Measurements from ENCODE around the gene ZNF74. TPM values are rescaled to one million over a fixed set of nuclear protein-coding genes. Genes with fewer than 3 reads are reported as not detected.
"Not testable (repeated sequence)": the region's sequence is repeated elsewhere in the genome, so short reads cannot be mapped to it uniquely, and the experiment has no call there.

ZNF74 gene
- total RNA-seq, 2 donors from 2014 or later = 6.4 to 10.0 TPM

GRCh38 chr22:20388200-20388599, 5.8 kb upstream of the ZNF74 start:
- no peak overlapping the region for H3K4me3 Mint-ChIP-seq
- ATAC-seq (replicated peaks) = no peak
- no peak overlapping the region for H3K27ac Mint-ChIP-seq
- no peaks in the 10 kb centered on the region for H3K36me3 Mint-ChIP-seq (ENCODE audit: low read depth)
- no peaks in the 10 kb centered on the region for H3K4me1 Mint-ChIP-seq
- no peaks in the 10 kb centered on the region for H3K9me3 Mint-ChIP-seq
- no peaks in the 10 kb centered on the region for H3K27me3 Mint-ChIP-seq

GRCh38 chr22:20389288-20389687, 4.7 kb upstream of the ZNF74 start:
- no peak for ATAC-seq (replicated peaks)
- Mint-ChIP-seq H3K4me1 (no peaks in the 10 kb centered on the region), H3K9me3 (no peaks in the 10 kb centered on the region), H3K36me3 (ENCODE audit: low read depth) (no peaks in the 10 kb centered on the region), H3K27ac (no peak overlapping the region), H3K27me3 (no peaks in the 10 kb centered on the region), H3K4me3 (no peak overlapping the region)

GRCh38 chr22:20390394-20390907, 3.5 kb upstream of the ZNF74 start:
- no peak for ATAC-seq (replicated peaks)
- no peak overlapping the region for H3K27ac Mint-ChIP-seq
- peaks cover 6% of the 10 kb centered on the region for H3K4me1 Mint-ChIP-seq
- no peaks in the 10 kb centered on the region for H3K27me3 Mint-ChIP-seq
- H3K9me3 Mint-ChIP-seq = no peaks in the 10 kb centered on the region
- H3K4me3 Mint-ChIP-seq = no peak overlapping the region
- no peaks in the 10 kb centered on the region for H3K36me3 Mint-ChIP-seq (ENCODE audit: low read depth)

- Mint-ChIP-seq H3K27me3 (no peaks in the 10 kb centered on the region), H3K4me1 (peaks cover 6% of the 10 kb centered on the region), H3K4me3 (no peak overlapping the region), H3K36me3 (ENCODE audit: low read depth) (no peaks in the 10 kb centered on the region), H3K27ac (no peak overlapping the region), H3K9me3 (no peaks in the 10 kb centered on the region)
- ATAC-seq (replicated peaks) = no peak
These were observed 2.7 kb upstream of the ZNF74 start for GRCh38 chr22:20391222-20391621.

- H3K9me3 Mint-ChIP-seq; H3K27ac Mint-ChIP-seq; H3K4me1 Mint-ChIP-seq; H3K36me3 Mint-ChIP-seq (ENCODE audit: low read depth); H3K27me3 Mint-ChIP-seq; ATAC-seq (replicated peaks); H3K4me3 Mint-ChIP-seq: not testable (repeated sequence)
These were observed 1.5 kb upstream of the ZNF74 start for GRCh38 chr22:20392365-20392881.

- peak overlapping the region; percentile 89 for H3K27ac Mint-ChIP-seq
- no peaks in the 10 kb centered on the region for H3K9me3 Mint-ChIP-seq
- H3K4me3 Mint-ChIP-seq = peak overlapping the region; percentile 86
- H3K36me3 Mint-ChIP-seq (ENCODE audit: low read depth) = no peaks in the 10 kb centered on the region
- no peaks in the 10 kb centered on the region for H3K27me3 Mint-ChIP-seq
- ATAC-seq (replicated peaks) = no peak
- H3K4me1 Mint-ChIP-seq = peaks cover 6% of the 10 kb centered on the region
These were observed 807 bp upstream of the ZNF74 start for GRCh38 chr22:20392983-20393704.

GRCh38 chr22:20395181-20395906, 1.4 kb downstream of the ZNF74 start:
- peak overlapping the region; percentile 86 for H3K4me3 Mint-ChIP-seq
- H3K27me3 Mint-ChIP-seq = no peaks in the 10 kb centered on the region
- H3K4me1 Mint-ChIP-seq = peaks cover 6% of the 10 kb centered on the region
- no peaks in the 10 kb centered on the region for H3K9me3 Mint-ChIP-seq
- ATAC-seq (replicated peaks) = no peak
- peak overlapping the region; percentile 89 for H3K27ac Mint-ChIP-seq
- H3K36me3 Mint-ChIP-seq (ENCODE audit: low read depth) = no peaks in the 10 kb centered on the region

GRCh38 chr22:20395907-20396287, 1.9 kb downstream of the ZNF74 start:
- H3K27ac Mint-ChIP-seq = no peak overlapping the region
- no peaks in the 10 kb centered on the region for H3K27me3 Mint-ChIP-seq
- no peaks in the 10 kb centered on the region for H3K36me3 Mint-ChIP-seq (ENCODE audit: low read depth)
- peak overlapping the region; percentile 86 for H3K4me3 Mint-ChIP-seq
- H3K4me1 Mint-ChIP-seq = peaks cover 6% of the 10 kb centered on the region
- no peak for ATAC-seq (replicated peaks)
- no peaks in the 10 kb centered on the region for H3K9me3 Mint-ChIP-seq

- Mint-ChIP-seq H3K4me3 (no peak overlapping the region), H3K36me3 (ENCODE audit: low read depth) (no peaks in the 10 kb centered on the region), H3K9me3 (no peaks in the 10 kb centered on the region), H3K27me3 (no peaks in the 10 kb centered on the region), H3K27ac (no peak overlapping the region), H3K4me1 (peaks cover 6% of the 10 kb centered on the region)
- ATAC-seq (replicated peaks) = no peak
These were observed 2.7 kb downstream of the ZNF74 start for GRCh38 chr22:20396639-20397038.

- H3K27ac Mint-ChIP-seq = no peak overlapping the region
- no peaks in the 10 kb centered on the region for H3K27me3 Mint-ChIP-seq
- H3K9me3 Mint-ChIP-seq = no peaks in the 10 kb centered on the region
- no peak overlapping the region for H3K4me3 Mint-ChIP-seq
- peaks cover 6% of the 10 kb centered on the region for H3K4me1 Mint-ChIP-seq
- ATAC-seq (replicated peaks) = no peak
- H3K36me3 Mint-ChIP-seq (ENCODE audit: low read depth) = no peaks in the 10 kb centered on the region
These were observed 3.5 kb downstream of the ZNF74 start for GRCh38 chr22:20397498-20397897.

- Mint-ChIP-seq H3K36me3 (ENCODE audit: low read depth) (peaks cover 6% of the 10 kb centered on the region), H3K27me3 (no peaks in the 10 kb centered on the region), H3K27ac (no peak overlapping the region), H3K4me1 (peaks cover 11% of the 10 kb centered on the region), H3K9me3 (no peaks in the 10 kb centered on the region), H3K4me3 (no peak overlapping the region)
- no peak for ATAC-seq (replicated peaks)
These were observed 4.5 kb downstream of the ZNF74 start for GRCh38 chr22:20398420-20398819.

GRCh38 chr22:20399866-20400605, 6.1 kb downstream of the ZNF74 start:
- no peak for ATAC-seq (replicated peaks)
- Mint-ChIP-seq H3K4me3 (no peak overlapping the region), H3K27ac (peak overlapping the region; percentile 69), H3K4me1 (peaks cover 9% of the 10 kb centered on the region), H3K36me3 (ENCODE audit: low read depth) (peaks cover 9% of the 10 kb centered on the region), H3K27me3 (no peaks in the 10 kb centered on the region), H3K9me3 (no peaks in the 10 kb centered on the region)

- H3K4me3 Mint-ChIP-seq = no peak overlapping the region
- peaks cover 5% of the 10 kb centered on the region for H3K4me1 Mint-ChIP-seq
- no peak overlapping the region for H3K27ac Mint-ChIP-seq
- H3K27me3 Mint-ChIP-seq = no peaks in the 10 kb centered on the region
- H3K36me3 Mint-ChIP-seq (ENCODE audit: low read depth) = peaks cover 9% of the 10 kb centered on the region
- no peaks in the 10 kb centered on the region for H3K9me3 Mint-ChIP-seq
- ATAC-seq (replicated peaks) = no peak
These were observed 6.8 kb downstream of the ZNF74 start for GRCh38 chr22:20400606-20401375.

Data from activated T-helper 17 cell treated with anti-CD3 and anti-CD28 coated beads, Interleukin-2, amount 50 U/mL, for 72 hours (primary cell).